Vagina (tissue), 2 donors: ENCODE data around the gene GCM1. TPM values are rescaled to one million over a fixed set of nuclear protein-coding genes. Genes with fewer than 3 reads are reported as not detected.

Experiments used
- DNase-seq, 2 donors: peaks; one replicate each; pipeline ENCODE4 v3.0.0-alpha.2; 2017; ENCODE audit errors: extremely low spot score in 2 of 2
- H3K27ac ChIP-seq: fragments of 200-600 bp; sonication (generic); one replicate; pipeline ENCODE4 v1.5.1; 2019
- H3K27me3 ChIP-seq: fragments of 200-600 bp; sonication (generic); one replicate; pipeline ENCODE4 v1.5.1; 2019
- H3K36me3 ChIP-seq, 2 donors: fragments of 200-600 bp; sonication (generic); one replicate each; pipeline ENCODE4 v1.5.1; 2017 to 2019
- H3K4me1 ChIP-seq: fragments of 200-600 bp; sonication (generic); one replicate; pipeline ENCODE4 v1.5.1; 2019
- H3K4me3 ChIP-seq, 2 donors: fragments of 200-600 bp; sonication (generic); 1 replicate in 1 of 2; 2 replicates in 1 of 2; pipeline ENCODE4 v1.5.1; 2016 to 2019
- H3K9me3 ChIP-seq: fragments of 200-600 bp; sonication (generic); one replicate; pipeline ENCODE4 v1.5.1; 2019
- CTCF ChIP-seq, 3 experiments: fragments of 450-650 bp in 2 of 3; fragments of 200-600 bp in 1 of 3; sonication (generic) in 1 of 3; IDR thresholded peaks; one replicate each; pipeline ENCODE4 v1.5.1; 2017 to 2019; ENCODE audit warnings: antibody characterized with exemption in 3 of 3, mild to moderate bottlenecking in 2 of 3, moderate library complexity in 2 of 3
- POLR2A ChIP-seq, 2 donors: fragments of 450-650 bp; IDR thresholded peaks; one replicate each; pipeline ENCODE4 v1.6.1; 2017; ENCODE audit warnings: antibody characterized with exemption in 2 of 2, mild to moderate bottlenecking in 2 of 2, moderate library complexity in 2 of 2
- POLR2AphosphoS5 ChIP-seq, 2 donors: sonication (generic); formaldehyde crosslinking; IDR thresholded peaks; one replicate each; pipeline ENCODE4 v1.9.0; 2017; ENCODE audit warnings: antibody characterized with exemption in 2 of 2, mild to moderate bottlenecking in 2 of 2, low read depth in 1 of 2; ENCODE audit not compliant: insufficient read depth in 1 of 2
- intact Hi-C: fragments of 100-400 bp; cut with DNase I; formaldehyde crosslinking; loops from one replicate; pipeline ENCODE4 v1.15.1; 2023
- small RNA-seq: library from RNA; depleted of rRNA; stranded (forward); fragments of <200 nt; gene quantifications from one replicate; pipeline ENCODE3, GENCODE V24; 2016
- total RNA-seq: library from RNA; depleted of rRNA; stranded (reverse); fragments of >200 nt; gene quantifications from one replicate; pipeline ENCODE4 v1.2.3, GENCODE V29; 2016

The GCM1 gene
- total RNA-seq, 1 donor from 2014 or later = not detected

GRCh38 chr6:53095270-53095669, 53.4 kb downstream of the GCM1 start:
- Histone ChIP-seq H3K27me3 (no peaks in the 10 kb centered on the region), H3K27ac (no peak overlapping the region), H3K4me3 (no peak overlapping the region), H3K4me1 (no peaks in the 10 kb centered on the region), H3K36me3 (peaks cover 4 to 88% of the 10 kb centered on the region in 2 donors), H3K9me3 (no peaks in the 10 kb centered on the region)
- DNase-seq = no peak
- intact Hi-C loops = no loop called here
- no peak for TF ChIP-seq POLR2A (IDR thresholded peaks at IDR 0.05)
- TF ChIP-seq CTCF (IDR thresholded peaks at IDR 0.05) = no peak
- no peak for TF ChIP-seq POLR2AphosphoS5 (IDR thresholded peaks at IDR 0.05; ENCODE audit: insufficient read depth in 1 of 2, low read depth in 1 of 2)

GRCh38 chr6:53090576-53090975, 58.1 kb downstream of the GCM1 start:
- Histone ChIP-seq H3K4me1 (no peaks in the 10 kb centered on the region), H3K9me3 (no peaks in the 10 kb centered on the region), H3K27me3 (no peaks in the 10 kb centered on the region), H3K27ac (no peak overlapping the region), H3K36me3 (peaks cover 0 to 67% of the 10 kb centered on the region in 2 donors), H3K4me3 (no peak overlapping the region)
- intact Hi-C loops = no loop called here
- DNase-seq = no peak
- TF ChIP-seq CTCF (IDR thresholded peaks at IDR 0.05) = no peak

GRCh38 chr6:53089948-53090347, 58.7 kb downstream of the GCM1 start:
- intact Hi-C loops = no loop called here
- Histone ChIP-seq H3K27ac (no peak overlapping the region), H3K27me3 (no peaks in the 10 kb centered on the region), H3K4me1 (no peaks in the 10 kb centered on the region), H3K4me3 (no peak overlapping the region), H3K36me3 (peaks cover 0 to 67% of the 10 kb centered on the region in 2 donors), H3K9me3 (no peaks in the 10 kb centered on the region)
- no peak for DNase-seq
- TF ChIP-seq POLR2AphosphoS5 (IDR thresholded peaks at IDR 0.05; ENCODE audit: insufficient read depth in 1 of 2, low read depth in 1 of 2) = no peak
- no peak for TF ChIP-seq CTCF (IDR thresholded peaks at IDR 0.05)
- no peak for TF ChIP-seq POLR2A (IDR thresholded peaks at IDR 0.05)

GRCh38 chr6:53086302-53086701, 62.3 kb downstream of the GCM1 start:
- no peak for DNase-seq
- Histone ChIP-seq H3K4me3 (no peak overlapping the region), H3K4me1 (no peaks in the 10 kb centered on the region), H3K9me3 (no peaks in the 10 kb centered on the region), H3K27me3 (no peaks in the 10 kb centered on the region), H3K27ac (no peak overlapping the region), H3K36me3 (peaks cover 0 to 67% of the 10 kb centered on the region in 2 donors)
- no peak for TF ChIP-seq CTCF (IDR thresholded peaks at IDR 0.05)
- TF ChIP-seq POLR2A (IDR thresholded peaks at IDR 0.05) = no peak
- no peak for TF ChIP-seq POLR2AphosphoS5 (IDR thresholded peaks at IDR 0.05; ENCODE audit: insufficient read depth in 1 of 2, low read depth in 1 of 2)
- intact Hi-C loops = no loop called here

GRCh38 chr6:53080813-53081212, 67.8 kb downstream of the GCM1 start:
- Histone ChIP-seq H3K4me3 (no peak overlapping the region), H3K27me3 (no peaks in the 10 kb centered on the region), H3K9me3 (no peaks in the 10 kb centered on the region), H3K36me3 (peaks cover 0 to 75% of the 10 kb centered on the region in 2 donors), H3K4me1 (no peaks in the 10 kb centered on the region), H3K27ac (no peak overlapping the region)
- no peak for TF ChIP-seq POLR2A (IDR thresholded peaks at IDR 0.05)
- intact Hi-C loops = no loop called here
- DNase-seq = no peak

Small RNA genes lying within 50 kb of the gene (small RNA-seq; reads per million reads assigned to genes)
- gene RN7SL244P (not detected), gene RNU6-464P (not detected)

Other genes starting within 250 kb of the GCM1 start
- gene GSTA3, start 239.1 kb downstream of the GCM1 start, total RNA-seq = not detected
- gene GSTA4, start 153.6 kb downstream of the GCM1 start, total RNA-seq = 57.7 TPM
- gene CILK1, start 87.0 kb downstream of the GCM1 start, total RNA-seq = 14.2 TPM
- 61.4 TPM for gene FBXO9, start 83.4 kb downstream of the GCM1 start, total RNA-seq
- 42.5 TPM for gene ELOVL5, start 200.1 kb upstream of the GCM1 start, total RNA-seq